Effector memory CD8-positive, alpha-beta T cell (primary cell): ENCODE results near the gene SPATS2L.

Experiments used
- ATAC-seq: fragments of 150-1000 bp; cut with Tn5 transposase; replicated peaks from 2 replicates; pipeline ENCODE4 v1.10.0; 2021; ENCODE audit warnings: mild to moderate bottlenecking, moderate library complexity
- DNase-seq, 3 experiments: peaks; one replicate each; pipeline ENCODE4 v3.0.0; 2021
- H3K27ac Mint-ChIP-seq, 2 donors: one replicate each; pipeline ENCODE4 v1.8.0; 2022; ENCODE audit warnings: mild to moderate bottlenecking in 2 of 2, mixed read lengths in 2 of 2, moderate library complexity in 2 of 2
- H3K27me3 Mint-ChIP-seq, 2 donors: one replicate each; pipeline ENCODE4 v1.8.0; 2022; ENCODE audit warnings: mixed read lengths in 2 of 2
- H3K36me3 Mint-ChIP-seq: one replicate; pipeline ENCODE4 v1.8.0; 2022; ENCODE audit warnings: mild to moderate bottlenecking, moderate library complexity, mixed read lengths; ENCODE audit not compliant: insufficient read depth
- H3K4me1 Mint-ChIP-seq, 2 donors: one replicate each; pipeline ENCODE4 v1.8.0; 2022; ENCODE audit warnings: low read depth in 2 of 2, mixed read lengths in 2 of 2
- H3K4me3 Mint-ChIP-seq, 2 donors: one replicate each; pipeline ENCODE4 v1.8.0; 2022; ENCODE audit warnings: mild to moderate bottlenecking in 2 of 2, mixed read lengths in 2 of 2, moderate library complexity in 2 of 2
- H3K9me3 Mint-ChIP-seq, 2 donors: one replicate each; pipeline ENCODE4 v1.8.0; 2022; ENCODE audit warnings: mixed read lengths in 2 of 2

Gene SPATS2L

DNA sequence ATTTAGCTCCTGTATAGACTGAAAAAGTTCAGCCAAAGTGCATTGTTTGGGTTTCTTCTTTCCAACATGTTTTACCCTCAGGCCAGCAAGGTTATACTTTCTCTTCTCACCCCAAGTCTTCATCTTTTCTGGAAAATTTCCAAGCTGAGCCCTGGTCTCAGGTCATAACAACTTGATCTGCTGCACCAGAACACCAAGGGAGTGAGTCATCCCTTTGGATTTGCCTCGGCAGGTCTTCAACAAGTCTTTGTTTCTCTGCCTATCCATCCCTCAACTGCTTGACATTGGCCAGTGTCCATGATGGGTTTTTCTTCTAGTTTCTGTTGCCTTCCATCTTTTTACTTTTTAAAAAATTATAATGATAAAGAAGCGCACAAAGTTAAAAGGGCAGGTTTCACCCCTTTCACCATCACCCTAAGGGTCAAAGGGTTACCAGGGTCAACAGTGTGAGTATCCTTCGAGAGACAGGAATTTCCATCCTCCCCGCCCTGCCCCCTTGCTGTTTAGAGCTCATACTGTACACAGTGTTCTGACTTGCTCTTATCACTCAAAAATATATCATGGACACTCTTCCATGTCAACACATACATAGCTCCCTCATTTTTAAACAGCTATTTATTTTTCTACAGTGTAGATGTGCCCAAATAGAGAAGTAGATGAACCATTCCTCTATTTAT is 5.7 kb upstream of the SPATS2L start:
- no peaks in the 10 kb centered on the region for H3K36me3 Mint-ChIP-seq
- H3K4me1 Mint-ChIP-seq = peaks cover 0 to under 1% of the 10 kb centered on the region in 2 donors
- H3K27me3 Mint-ChIP-seq = peaks cover 0 to under 1% of the 10 kb centered on the region in 2 donors
- no peak for ATAC-seq
- no peaks in the 10 kb centered on the region for H3K9me3 Mint-ChIP-seq
- no peak overlapping the region for H3K4me3 Mint-ChIP-seq
- no peak overlapping the region for H3K27ac Mint-ChIP-seq
- DNase-seq = no peak

DNA sequence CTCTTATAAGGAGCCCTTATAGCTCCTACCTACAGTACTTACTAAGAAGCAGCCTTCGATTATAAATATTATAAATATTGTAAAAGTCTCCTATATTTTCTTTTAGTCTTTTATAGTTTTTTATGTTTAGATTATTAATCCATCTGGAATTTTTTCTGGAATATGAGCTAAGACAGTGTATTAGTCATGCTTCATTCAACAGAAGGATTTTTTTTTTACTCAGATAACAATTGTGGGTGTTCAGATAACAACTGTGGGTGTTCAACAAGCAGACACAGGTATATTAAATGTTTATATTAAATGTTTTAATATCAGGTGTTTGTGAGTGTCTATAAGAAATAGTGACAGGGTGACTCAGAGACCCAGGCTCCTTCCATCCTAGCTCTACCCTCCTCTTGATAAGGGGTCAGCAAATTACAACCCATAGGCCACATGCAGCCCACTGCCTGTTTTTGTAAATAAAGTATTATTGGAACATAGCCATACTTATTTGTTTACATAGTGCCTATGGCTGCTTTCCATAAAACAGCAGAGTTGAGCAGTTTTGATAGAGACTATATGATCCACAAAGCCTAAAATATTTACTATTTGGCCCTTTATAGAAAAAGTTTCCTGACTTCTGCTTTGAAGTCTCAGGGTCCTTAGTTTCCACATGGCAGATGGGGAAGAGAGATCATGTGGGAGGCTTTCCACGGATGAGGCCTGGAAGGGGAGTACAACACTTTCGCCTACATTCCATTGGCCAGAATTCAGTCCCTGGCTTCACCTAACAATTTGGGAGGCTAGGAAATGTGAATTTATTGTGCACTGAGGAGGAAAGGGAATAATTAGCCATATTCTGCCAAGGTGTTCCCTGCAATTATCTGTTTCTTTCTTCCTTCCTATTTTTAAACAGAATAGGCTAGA is 4.3 kb upstream of the SPATS2L start:
- no peak overlapping the region for H3K4me3 Mint-ChIP-seq
- DNase-seq (no peak), ATAC-seq (no peak)
- no peaks in the 10 kb centered on the region for H3K9me3 Mint-ChIP-seq
- H3K4me1 Mint-ChIP-seq = peaks cover 6 to 7% of the 10 kb centered on the region in 2 donors
- peaks cover 0 to 8% of the 10 kb centered on the region in 2 donors for H3K27me3 Mint-ChIP-seq
- no peak overlapping the region for H3K27ac Mint-ChIP-seq
- peaks cover 3% of the 10 kb centered on the region for H3K36me3 Mint-ChIP-seq

DNA sequence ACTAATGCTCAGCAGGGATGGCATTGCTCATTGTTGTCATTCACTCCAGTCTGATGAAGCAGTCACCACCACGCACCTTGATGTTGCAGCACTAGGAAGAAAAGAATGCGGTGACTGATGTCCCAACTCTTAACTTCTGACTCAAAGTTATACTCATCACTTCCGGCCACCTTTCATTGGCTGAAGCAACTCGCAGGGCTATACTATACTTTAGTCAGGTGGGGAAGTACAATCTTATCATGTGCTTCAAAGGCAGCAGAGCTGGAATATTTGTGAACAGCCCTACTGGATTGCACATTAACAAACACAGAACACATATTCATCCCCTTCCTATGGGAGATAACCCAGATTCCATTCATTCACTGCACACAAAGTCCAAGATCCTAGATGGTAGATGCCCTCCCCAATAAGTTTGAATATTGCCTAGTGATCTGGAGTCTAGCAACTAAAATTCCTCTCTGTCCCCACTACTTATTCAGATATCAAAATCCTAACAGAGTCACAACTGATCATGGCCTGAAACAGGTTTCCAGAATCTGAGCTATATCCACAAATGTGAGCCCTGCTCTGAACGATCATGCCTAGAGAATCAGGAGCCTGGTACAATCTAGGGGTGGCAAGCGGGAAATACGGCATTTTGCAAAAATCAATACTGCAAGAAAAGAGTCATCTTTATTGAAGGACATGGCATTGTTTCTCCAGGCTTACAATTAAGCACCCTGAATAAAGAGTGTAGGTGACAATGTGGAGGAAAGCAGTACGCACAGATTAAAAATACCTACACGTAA is 3.4 kb upstream of the SPATS2L start:
- peaks cover 6 to 7% of the 10 kb centered on the region in 2 donors for H3K4me1 Mint-ChIP-seq
- no peak overlapping the region for H3K27ac Mint-ChIP-seq
- DNase-seq (no peak), ATAC-seq (no peak)
- peaks cover 3% of the 10 kb centered on the region for H3K36me3 Mint-ChIP-seq
- no peak overlapping the region for H3K4me3 Mint-ChIP-seq
- H3K9me3 Mint-ChIP-seq = no peaks in the 10 kb centered on the region
- peaks cover 0 to 8% of the 10 kb centered on the region in 2 donors for H3K27me3 Mint-ChIP-seq

DNA sequence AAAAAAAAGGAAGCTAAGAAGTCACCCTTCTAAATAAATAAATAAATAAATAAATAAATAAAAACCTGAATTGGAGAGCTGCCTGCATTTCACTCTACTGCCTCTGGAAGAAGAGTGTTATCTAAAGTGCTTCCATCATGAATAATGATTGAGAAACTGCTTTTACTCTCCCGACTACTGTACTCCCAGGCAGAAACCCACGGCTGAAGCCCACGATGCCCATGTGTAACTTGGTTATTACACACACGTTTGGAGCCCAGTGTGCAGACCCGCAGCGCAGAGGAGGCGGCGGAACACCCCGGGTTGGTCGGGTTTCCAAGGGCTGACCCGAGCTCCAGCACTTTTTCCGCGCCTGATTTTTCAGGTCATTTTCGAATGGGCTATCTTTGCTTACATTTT is 697 bp upstream of the SPATS2L start:
- Mint-ChIP-seq H3K36me3 (peaks cover 3% of the 10 kb centered on the region), H3K9me3 (no peaks in the 10 kb centered on the region), H3K27me3 (peaks cover 0 to 8% of the 10 kb centered on the region in 2 donors), H3K4me3 (peak overlapping the region; percentile 84 to 91), H3K27ac (peak overlapping the region in 1 of 2 donors; percentile 80), H3K4me1 (peaks cover 6 to 8% of the 10 kb centered on the region in 2 donors)
- ATAC-seq (no peak), DNase-seq (peak in 1 of 3 experiments; percentile 1)

DNA sequence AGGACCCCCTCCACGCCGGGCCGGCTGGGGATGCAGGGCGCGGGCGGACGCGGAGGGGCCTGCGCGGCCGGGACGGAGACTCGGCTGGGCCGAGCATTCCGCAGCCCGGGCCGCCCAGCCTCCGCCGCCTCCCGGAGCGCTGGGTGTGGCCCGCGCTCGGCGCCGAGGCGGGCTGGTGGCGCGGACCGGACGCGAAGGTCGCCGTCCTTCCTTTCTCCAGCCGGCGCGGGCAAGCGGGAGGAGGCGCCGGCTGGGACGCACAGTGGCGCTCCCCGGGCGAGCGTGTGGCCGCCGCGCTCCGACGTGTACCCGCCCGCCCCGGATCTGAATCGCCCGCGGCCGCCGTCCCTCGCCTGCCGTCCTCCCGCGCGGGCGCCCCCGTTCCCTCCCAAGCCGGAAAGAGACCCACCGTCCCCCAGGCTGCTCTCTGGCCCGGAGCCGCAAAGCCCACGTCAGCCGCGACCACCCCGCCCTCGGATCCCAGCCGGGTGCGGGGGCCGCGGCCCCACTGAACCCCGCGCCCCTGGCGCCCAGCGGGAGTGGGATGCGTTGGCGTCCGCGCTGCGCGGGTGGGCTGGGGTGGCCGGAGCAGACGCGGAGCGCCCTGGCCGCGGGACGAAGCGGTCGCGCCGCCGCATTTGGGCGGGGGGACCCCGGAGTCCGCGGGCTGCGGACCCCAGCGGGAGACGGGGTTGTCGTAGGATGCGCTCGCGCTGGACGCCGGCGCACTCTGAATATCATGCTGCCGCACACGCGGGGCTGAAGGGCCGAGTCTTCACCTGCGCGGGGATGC is 634 bp downstream of the SPATS2L start:
- Mint-ChIP-seq H3K4me1 (peaks cover 6 to 8% of the 10 kb centered on the region in 2 donors), H3K4me3 (peak overlapping the region; percentile 70 to 77), H3K27me3 (peaks cover 0 to 8% of the 10 kb centered on the region in 2 donors), H3K36me3 (peaks cover 3% of the 10 kb centered on the region), H3K27ac (peak overlapping the region in 1 of 2 donors; percentile 49), H3K9me3 (no peaks in the 10 kb centered on the region)
- DNase-seq (peak in 2 of 3 experiments; percentile 5 to 6), ATAC-seq (peak; percentile 59)

DNA sequence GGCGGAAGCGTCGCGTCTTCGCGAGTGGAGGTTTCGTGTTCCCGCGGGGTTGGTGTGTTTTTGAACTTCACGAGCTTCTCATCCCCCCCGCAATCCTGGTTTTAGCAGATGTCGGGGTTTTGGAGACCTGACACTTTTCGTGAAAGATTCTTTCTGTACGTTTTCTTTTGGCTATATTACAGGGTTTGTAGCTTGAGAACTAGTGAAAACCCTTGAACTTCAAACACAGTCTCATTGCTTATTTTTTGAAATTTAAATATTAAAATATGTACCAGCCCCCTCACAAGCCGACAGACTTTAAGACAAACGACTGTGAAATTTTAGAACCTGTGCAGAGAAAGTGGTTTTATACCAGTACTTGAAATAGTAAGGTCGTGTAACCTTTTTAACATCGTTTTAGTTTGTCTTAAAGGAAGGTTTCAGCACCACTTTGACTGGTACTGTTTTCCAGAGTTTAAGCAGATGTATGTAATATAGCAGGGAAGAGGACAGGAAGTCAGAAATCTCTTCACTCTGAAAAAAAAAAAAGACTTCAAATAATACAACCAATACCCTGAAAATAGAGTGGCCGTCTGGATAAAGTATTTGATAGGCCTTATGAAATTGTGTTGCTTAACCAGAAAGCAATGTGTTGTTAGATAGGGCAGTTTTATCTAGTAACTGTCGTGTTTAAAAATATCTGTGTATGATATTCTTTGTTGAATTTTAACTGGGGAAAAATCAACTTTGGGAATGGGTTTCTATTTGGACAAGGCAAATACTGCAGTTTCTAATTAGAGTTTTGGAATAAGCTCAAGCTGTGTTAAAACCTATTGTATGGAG is 1.4 kb downstream of the SPATS2L start:
- no peaks in the 10 kb centered on the region for H3K9me3 Mint-ChIP-seq
- peaks cover 6 to 8% of the 10 kb centered on the region in 2 donors for H3K4me1 Mint-ChIP-seq
- peak overlapping the region in 1 of 2 donors; percentile 49 for H3K27ac Mint-ChIP-seq
- H3K36me3 Mint-ChIP-seq = peaks cover 3% of the 10 kb centered on the region
- peak in 2 of 3 experiments; percentile 1 to 5 for DNase-seq
- H3K27me3 Mint-ChIP-seq = peaks cover 0 to 8% of the 10 kb centered on the region in 2 donors
- ATAC-seq = no peak
- H3K4me3 Mint-ChIP-seq = peak overlapping the region; percentile 70 to 77

DNA sequence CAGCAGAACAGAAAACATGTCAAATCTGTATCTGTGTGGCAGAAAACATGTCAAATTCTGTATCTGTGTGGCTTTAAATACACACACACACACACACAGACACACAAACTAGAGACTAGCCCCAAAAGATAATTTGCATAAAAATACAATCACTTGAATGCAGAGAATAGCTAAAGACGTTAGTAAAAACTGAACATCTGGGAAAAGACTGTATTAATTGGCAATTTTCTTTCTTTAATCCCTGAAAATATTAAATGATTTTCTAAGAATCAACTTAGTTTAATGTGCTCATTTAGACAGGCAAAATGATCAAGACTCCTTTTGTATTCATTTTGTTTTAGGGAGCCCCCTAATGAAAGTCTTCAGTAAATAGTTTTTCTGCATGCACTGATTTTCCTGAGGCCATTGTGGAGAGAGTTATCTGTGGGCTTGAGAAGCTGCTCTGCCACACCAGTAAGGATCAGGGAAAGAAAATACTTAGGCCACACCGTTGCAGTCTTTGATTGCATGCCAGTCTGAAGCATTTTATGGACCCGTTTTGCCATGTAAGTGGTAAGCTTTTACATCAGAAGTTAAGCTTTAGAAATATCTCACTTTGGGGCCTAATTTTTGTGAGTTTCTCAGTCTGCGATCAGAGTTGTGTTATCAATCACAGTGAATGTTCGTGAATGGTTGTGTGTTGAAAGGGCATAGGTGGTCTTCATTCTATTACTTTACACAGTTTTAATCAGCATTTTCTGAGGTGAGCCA is 2.2 kb downstream of the SPATS2L start:
- ATAC-seq = no peak
- Mint-ChIP-seq H3K36me3 (peaks cover 3% of the 10 kb centered on the region), H3K27ac (no peak overlapping the region), H3K27me3 (peaks cover 0 to 8% of the 10 kb centered on the region in 2 donors), H3K9me3 (no peaks in the 10 kb centered on the region), H3K4me1 (peaks cover 8 to 10% of the 10 kb centered on the region in 2 donors), H3K4me3 (no peak overlapping the region)
- DNase-seq = no peak

DNA sequence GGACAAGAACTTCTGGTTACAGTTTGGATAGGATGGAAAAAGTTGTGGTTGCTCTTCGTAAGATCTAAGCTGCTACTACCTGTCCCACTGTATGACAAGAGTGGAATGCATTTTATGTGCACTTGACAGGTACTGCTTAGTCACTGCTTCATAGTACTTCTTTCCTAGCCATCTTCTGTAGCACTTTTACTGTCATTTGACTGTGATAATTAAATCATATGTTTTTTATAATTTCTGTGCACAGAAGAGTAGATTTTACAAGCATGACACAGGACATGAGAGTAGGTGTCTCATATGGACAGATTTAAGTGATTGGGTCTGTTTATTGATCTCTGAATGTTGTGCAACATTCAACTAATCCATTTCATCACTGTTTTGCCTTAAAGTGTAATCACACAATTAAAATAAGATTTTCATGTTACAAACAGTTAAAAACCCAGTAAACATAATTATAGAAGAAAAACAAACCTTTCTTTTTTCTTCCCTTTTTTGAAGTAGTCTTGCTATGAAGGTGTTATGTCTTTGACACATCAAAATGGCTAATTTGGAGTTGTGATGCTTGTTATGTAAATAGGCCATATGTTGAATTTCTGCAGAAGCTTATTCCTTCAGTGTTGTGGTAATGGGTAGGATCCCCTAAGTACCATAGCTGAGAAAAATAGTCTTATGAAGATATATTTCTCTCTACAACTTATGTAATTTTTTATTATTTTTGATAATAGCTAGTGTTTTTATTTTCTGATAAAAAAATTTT is 3.0 kb downstream of the SPATS2L start:
- H3K36me3 Mint-ChIP-seq = peaks cover 3% of the 10 kb centered on the region
- DNase-seq = no peak
- H3K27me3 Mint-ChIP-seq = peaks cover 0 to 8% of the 10 kb centered on the region in 2 donors
- H3K4me3 Mint-ChIP-seq = no peak overlapping the region
- no peak for ATAC-seq
- H3K9me3 Mint-ChIP-seq = no peaks in the 10 kb centered on the region
- no peak overlapping the region for H3K27ac Mint-ChIP-seq
- peaks cover 8 to 14% of the 10 kb centered on the region in 2 donors for H3K4me1 Mint-ChIP-seq

DNA sequence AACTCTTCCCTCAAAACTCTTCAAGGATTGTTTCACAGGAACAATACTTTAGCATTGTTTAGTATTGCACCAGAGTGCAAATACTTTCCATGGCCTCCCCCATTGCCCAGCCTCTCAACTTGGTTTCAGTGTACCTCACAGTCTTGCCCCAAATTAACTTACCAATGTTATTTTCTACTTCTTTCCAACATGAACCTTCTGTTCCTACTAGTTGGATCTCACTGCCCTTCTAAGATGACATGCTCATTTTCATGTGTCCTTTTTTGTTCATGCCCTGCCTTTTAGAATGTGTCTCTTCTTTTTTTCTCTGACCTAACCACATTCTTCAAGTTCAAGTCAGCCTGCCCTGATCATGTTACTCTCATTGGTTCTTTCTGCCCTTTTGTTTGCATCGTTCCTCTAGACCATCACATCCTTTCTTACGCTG is 4.1 kb downstream of the SPATS2L start:
- no peak for ATAC-seq
- Mint-ChIP-seq H3K27ac (no peak overlapping the region), H3K27me3 (peaks cover 0 to 8% of the 10 kb centered on the region in 2 donors), H3K9me3 (no peaks in the 10 kb centered on the region), H3K4me3 (no peak overlapping the region), H3K36me3 (peaks cover 3% of the 10 kb centered on the region), H3K4me1 (peaks cover 8 to 14% of the 10 kb centered on the region in 2 donors)
- DNase-seq = no peak

DNA sequence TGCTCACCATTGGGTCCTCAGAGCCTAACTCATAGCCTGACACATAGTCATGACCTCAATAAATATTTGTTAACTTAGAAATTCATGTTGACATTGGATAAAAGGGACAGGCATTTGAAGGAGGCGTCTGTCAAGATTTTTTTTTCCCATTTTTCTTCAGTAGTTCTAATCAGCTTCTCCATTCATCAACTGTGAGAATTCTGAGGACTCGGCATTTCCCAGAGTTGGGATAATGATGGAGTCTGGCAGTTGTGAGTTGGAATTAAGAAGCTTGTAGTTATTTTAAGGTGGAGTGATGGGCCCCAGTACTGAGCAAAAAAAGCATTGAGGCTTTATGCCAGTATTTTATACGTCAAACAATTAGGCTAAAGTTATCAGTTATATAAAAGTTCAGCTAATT is 4.6 kb downstream of the SPATS2L start:
- H3K27ac Mint-ChIP-seq = no peak overlapping the region
- DNase-seq = no peak
- H3K36me3 Mint-ChIP-seq = peaks cover 2% of the 10 kb centered on the region
- no peak for ATAC-seq
- peaks cover 4 to 11% of the 10 kb centered on the region in 2 donors for H3K4me1 Mint-ChIP-seq
- H3K27me3 Mint-ChIP-seq = peaks cover 0 to 4% of the 10 kb centered on the region in 2 donors
- no peaks in the 10 kb centered on the region for H3K9me3 Mint-ChIP-seq
- H3K4me3 Mint-ChIP-seq = no peak overlapping the region

DNA sequence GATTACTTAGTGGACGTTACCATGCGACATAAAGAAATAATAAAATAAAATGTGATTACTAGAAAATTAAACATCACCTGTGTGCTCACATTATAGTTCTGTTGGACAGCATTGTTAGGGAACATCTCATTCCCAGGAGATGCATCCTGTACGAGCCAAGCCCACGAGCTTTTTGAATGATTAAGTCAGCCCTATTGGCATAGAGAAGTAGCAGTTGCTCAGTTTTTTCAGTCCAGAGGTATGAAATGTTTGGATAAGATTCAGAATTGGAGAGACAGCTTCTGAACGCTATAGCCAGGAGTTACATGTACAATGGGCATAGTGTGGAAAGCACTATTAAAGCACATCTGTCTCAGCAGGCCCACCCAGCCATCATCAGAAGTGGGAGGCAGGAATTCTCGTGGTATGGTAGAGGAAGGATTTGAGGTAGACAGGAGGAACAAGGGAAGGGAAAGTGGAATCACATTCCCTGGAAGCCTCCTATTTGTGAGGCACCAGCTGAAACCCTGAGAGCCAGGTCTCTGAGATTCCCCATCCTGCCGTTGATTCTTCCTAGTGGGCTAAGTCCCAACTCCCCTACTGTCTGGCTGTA is 8.6 kb downstream of the SPATS2L start:
- no peak overlapping the region for H3K4me3 Mint-ChIP-seq
- no peak for ATAC-seq
- no peaks in the 10 kb centered on the region for H3K9me3 Mint-ChIP-seq
- DNase-seq = no peak
- H3K4me1 Mint-ChIP-seq = peaks cover 0 to 13% of the 10 kb centered on the region in 2 donors
- no peak overlapping the region for H3K27ac Mint-ChIP-seq
- H3K27me3 Mint-ChIP-seq = peaks cover 0 to 8% of the 10 kb centered on the region in 2 donors
- H3K36me3 Mint-ChIP-seq = no peaks in the 10 kb centered on the region
